GM19099 (cell line): Measurements from ENCODE around the gene CENPX.

ENCODE experiments used
- POLR2A ChIP-seq: IDR thresholded peaks from 3 replicates; pipeline ENCODE4 v1.6.1; 2011; ENCODE audit warnings: low read depth; ENCODE audit not compliant: insufficient read length; ENCODE audit errors: extremely low read depth

CENPX gene

GRCh38 chr17:82005701-82006348 is 16.9 kb downstream of the CENPX start:
- no peak for TF ChIP-seq POLR2A

DNA sequence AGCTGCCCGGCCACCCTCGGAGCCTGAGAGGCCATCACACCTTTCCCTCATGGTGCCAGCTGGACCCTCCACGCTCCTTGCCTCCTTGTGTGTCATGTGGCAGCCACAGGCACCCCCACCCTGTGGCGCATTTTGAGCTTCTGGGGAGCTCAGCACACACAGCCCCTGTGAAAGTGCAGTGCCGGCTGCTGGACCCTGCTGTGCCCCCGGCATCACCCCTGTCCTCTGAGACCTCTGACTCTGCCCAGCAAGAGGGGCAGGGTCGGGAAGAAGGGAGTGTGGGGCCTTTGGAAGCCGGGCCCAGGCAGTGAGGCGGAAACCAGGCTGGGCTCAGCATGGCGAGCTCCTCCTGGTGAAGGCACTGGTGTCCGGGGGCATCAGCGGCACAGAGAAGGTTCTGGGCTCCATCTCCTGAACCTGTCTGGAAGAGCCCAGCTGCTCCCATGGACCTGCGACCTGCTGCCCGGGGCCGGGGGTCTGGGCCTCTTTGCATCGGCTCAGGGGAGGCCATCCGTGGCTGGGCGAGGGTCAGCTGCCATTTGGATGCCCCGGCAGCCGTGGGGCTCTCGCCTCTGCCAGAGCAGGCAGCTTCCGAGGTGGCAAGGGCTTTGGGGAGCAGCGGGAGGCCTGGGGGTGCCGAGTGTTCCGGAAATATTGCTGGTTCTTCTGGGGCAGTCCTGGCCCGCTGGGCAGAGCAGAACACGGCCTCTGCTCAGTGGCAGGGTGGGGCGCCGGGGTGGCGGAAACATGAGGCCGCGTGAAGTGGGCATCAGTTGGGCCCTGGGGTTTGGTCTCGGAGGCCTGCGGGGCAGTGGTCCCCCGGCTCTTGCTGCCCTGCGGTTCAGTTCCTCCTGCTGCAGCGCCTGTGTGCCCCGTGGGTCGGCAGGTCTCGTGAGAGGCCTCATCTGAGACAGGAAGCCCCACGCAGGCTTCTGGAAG is 17.9 kb downstream of the CENPX start:
- TF ChIP-seq POLR2A, result no peak

- TF ChIP-seq POLR2A, result no peak
Measured at GRCh38 chr17:82003411-82004381, 19.0 kb downstream of the CENPX start.

DNA sequence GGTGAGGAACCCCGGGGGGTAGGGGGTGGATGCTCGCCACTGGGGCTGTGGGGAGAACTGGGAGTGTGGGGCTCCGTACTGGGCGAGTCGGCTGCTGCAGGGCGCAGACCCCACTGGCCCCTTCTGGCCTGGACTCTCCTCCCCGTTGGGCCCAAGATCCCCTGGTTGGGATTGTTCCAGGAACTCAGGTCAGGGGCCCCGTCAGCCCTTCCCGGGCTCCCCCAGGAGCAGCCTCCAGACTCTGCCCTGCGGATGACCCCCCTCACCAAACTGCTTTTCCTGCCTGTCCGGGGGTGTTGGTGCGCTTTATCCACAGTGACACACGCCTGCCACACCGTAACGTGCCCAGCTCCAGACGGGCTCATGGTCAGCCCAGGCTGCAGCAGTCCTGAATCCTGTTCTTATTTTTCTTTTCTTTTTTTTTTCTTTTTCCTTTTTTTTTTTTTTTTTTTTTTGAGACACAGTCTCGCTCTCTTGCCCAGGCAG is 21.1 kb downstream of the CENPX start:
- TF ChIP-seq POLR2A, result no peak

DNA sequence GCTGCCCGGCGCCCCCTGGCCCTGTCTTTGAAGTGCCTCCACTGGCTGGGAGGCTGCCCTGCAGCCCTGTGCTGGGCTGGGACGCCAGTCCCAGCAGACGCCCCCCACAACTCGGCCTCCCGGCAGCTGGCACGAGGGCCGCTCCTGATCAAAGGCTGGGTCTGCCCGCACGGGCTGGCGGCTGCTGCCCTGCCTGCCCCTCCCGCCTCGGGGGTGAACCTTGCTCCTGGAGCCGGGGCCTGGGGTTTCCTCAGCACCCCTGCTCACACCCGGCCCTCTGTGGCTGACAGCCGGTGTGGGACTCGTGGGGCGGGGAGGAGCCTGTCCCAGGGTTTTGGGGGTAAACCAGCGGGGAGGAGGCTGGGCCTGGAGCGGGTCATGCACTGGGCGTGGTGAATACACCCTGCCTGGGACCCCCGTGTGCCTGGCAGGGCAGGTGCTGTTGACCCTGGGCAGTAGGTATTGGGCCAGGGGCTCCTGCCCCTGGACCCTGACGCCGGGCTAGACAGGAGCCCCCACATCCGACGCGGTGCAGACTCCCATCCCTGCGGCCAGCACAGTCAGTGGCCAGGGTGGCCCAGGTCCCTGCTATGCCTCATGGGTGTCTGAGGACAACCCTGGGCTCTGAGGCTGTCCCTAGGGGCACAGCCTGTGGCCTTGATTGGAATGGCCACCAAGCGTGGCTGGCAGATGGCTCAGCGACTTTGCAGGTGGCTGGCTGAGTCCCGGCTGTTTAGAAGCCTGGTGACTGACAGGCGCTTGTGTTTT is 21.7 kb downstream of the CENPX start:
- no peak for TF ChIP-seq POLR2A

DNA sequence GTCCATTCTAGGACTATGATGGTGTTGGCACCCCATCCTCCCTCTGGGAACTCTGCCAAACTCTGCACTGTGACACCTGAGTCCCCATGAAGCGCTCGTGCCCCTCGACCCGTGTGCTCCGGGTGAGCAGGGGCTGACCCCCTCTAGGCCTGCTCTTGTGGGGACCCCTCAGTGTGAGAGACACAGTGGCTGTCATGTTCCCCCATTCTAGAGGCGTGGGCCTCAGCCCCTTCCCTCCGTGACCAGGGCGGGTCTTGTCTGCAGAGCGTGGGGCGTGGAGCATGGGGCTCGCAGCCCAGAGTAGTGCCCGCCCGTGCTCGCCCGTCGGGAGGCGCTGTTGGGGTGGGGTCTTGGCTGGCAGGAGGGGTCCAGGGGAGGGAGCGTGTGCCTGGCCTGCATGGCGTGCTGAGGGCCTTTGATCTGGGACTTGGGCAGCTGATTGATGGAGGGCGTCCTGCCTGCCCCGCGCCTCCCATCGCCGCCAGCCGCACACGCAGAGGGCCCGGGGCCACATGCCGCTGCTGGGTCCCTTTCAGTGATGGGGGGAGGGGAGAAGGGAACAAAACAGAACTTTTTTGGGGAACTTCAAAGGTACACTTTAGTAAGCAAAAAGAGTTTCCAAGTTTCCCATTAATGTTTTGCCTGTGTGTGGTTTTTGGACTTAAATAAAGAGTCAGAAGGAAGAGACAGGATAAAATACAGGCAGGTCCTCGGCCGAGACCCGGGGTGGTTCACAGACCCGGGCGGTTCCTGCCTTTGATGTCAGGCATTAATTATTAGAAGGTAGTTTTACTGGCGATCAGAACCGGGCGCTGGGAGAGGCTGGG is 22.5 kb downstream of the CENPX start:
- no peak for TF ChIP-seq POLR2A

GRCh38 chr17:81999587-81999975 is 23.1 kb downstream of the CENPX start:
- TF ChIP-seq POLR2A, result no peak

- TF ChIP-seq POLR2A, result no peak
Measured at GRCh38 chr17:81998691-81999438, 23.8 kb downstream of the CENPX start.

DNA sequence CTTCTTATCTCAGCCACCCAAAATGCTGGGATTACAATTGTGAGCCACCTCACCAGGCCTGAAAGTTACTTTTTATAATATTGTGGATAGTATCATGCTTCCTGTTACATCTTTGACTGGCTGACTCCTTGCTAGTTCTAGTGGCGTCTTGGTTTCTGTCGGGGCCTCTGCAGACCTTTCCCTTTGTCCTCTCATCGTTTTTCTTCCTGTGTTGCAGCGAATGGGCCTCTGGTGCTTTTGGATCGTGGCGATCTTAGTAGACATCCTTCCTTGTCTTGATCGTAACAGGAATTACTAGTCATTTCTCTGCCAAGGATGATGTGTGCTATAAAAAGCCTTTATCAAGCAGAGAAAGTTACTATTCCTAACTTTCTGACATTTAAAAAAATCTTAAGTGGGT is 24.5 kb downstream of the CENPX start:
- no peak for TF ChIP-seq POLR2A

DNA sequence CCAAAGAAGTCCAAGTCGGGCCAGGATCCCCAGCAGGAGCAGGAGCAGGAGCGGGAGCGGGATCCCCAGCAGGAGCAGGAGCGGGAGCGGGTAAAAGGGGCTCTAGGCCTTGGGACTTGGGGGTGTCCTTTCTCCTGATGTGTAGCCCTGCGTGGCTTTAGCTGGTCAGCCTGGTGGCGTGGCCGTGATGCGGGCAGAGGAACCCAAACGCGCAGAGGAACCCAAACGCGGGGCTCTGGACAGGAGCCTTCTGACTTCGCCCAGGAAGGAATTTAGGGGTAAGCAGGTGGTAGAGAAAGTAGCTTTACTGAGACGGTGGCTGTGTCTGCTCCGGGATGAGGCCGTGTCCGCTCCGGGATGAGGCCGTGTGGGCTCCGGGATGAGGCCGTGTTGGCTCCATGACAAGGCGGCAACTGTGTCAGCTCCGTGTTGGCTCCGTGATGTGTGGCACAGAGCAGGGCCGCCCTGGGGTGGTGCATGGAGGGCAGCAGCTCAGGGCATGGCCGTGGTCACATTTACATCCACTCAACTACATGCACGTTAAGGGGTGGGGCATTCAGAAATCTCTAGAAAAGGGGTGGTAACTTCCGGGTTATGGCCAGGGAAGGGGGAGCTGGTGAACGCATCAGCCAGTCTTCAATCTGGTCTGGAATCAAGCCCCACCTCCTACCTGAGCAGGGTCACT is 25.8 kb downstream of the CENPX start:
- TF ChIP-seq POLR2A, result no peak

- TF ChIP-seq POLR2A, result no peak
Measured at GRCh38 chr17:81996232-81996756, 26.4 kb downstream of the CENPX start.
